ENCODE data around the gene CAVIN2. TPM values are rescaled to one million over a fixed set of nuclear protein-coding genes. Genes with fewer than 3 reads are reported as not detected.

CAVIN2 gene
- total RNA-seq, 2 experiments from 2014 or later = 0.14 to 0.16 TPM

DNA sequence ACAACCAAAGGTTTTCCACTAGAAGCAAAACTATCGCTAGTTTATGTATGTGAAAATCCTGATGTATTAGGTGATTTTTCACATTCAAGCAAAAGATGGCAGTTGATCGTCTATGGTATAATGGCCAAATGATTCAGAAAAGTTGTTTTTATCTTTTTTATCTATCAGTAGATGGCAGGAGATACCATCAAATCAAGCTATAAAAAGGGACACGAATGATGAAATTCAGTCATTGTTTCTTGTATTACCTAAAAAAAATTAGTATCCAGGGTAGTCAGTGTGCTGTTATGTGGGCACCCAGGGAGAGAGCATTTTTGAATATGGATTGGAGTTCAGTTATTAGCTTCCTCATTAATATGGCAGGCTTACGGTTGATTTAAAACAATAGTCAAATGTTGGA lies 22.9 kb upstream of the CAVIN2 start:
- DNase-seq (no peak), ATAC-seq (ENCODE audit: poor library complexity) (no peak)
- Mint-ChIP-seq H3K27me3 (peaks cover 4% of the 10 kb centered on the region), H3K27ac (no peak overlapping the region), H3K36me3 (ENCODE audit: low read depth) (no peaks in the 10 kb centered on the region), H3K9me3 (no peaks in the 10 kb centered on the region), H3K4me1 (ENCODE audit: low read depth) (no peaks in the 10 kb centered on the region), H3K4me3 (no peak overlapping the region)
- Histone ChIP-seq H3K36me3 (ENCODE audit: insufficient read depth, low read length) (no peaks in the 10 kb centered on the region), H3K27ac (ENCODE audit: low read depth in 1 of 2, low read length in 2 of 2) (no peak overlapping the region), H3K4me1 (ENCODE audit: insufficient read depth, low read length) (no peaks in the 10 kb centered on the region), H3K4me3 (ENCODE audit: low read length) (no peak overlapping the region), H3K9me3 (ENCODE audit: control insufficient read depth in 1 of 2, insufficient read depth in 1 of 2, low read length in 2 of 2) (no peaks in the 10 kb centered on the region), H3K27me3 (ENCODE audit: control insufficient read depth in 1 of 2, insufficient read depth in 2 of 2, low read length in 2 of 2) (peaks cover 0 to 3% of the 10 kb centered on the region in 2 experiments)
- ChIA-PET POLR2A (no interaction called here), CTCF (no interaction called here)
- intact Hi-C loops (cut with DNase I, micrococcal nuclease) = no loop called here
- TF ChIP-seq, protein P1, sequence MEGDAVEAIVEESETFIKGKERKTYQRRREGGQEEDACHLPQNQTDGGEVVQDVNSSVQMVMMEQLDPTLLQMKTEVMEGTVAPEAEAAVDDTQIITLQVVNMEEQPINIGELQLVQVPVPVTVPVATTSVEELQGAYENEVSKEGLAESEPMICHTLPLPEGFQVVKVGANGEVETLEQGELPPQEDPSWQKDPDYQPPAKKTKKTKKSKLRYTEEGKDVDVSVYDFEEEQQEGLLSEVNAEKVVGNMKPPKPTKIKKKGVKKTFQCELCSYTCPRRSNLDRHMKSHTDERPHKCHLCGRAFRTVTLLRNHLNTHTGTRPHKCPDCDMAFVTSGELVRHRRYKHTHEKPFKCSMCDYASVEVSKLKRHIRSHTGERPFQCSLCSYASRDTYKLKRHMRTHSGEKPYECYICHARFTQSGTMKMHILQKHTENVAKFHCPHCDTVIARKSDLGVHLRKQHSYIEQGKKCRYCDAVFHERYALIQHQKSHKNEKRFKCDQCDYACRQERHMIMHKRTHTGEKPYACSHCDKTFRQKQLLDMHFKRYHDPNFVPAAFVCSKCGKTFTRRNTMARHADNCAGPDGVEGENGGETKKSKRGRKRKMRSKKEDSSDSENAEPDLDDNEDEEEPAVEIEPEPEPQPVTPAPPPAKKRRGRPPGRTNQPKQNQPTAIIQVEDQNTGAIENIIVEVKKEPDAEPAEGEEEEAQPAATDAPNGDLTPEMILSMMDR (IDR thresholded peaks at IDR 0.05) = no peak

DNA sequence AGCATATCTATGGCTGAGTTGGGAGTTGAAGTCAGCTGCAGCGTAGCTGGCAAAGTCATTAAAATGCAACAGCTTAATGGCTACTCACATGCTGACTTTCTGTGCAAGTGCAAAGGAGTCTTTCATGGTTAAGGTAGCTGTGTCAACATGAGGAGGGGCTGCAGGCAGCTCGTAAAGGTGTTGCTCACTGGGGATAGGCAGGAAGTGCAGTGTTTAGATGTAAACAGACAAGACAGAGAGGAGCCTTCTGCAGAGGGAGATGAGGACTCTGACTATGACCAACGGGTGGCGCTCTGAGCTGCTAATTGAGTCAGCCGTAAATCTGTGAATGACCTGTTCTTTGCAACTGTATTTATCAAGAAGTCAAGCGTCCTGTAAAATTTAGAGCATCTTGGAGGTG lies 22.3 kb upstream of the CAVIN2 start:
- Mint-ChIP-seq H3K36me3 (ENCODE audit: low read depth) (no peaks in the 10 kb centered on the region), H3K27ac (no peak overlapping the region), H3K4me1 (ENCODE audit: low read depth) (no peaks in the 10 kb centered on the region), H3K4me3 (no peak overlapping the region), H3K27me3 (peaks cover 4% of the 10 kb centered on the region), H3K9me3 (no peaks in the 10 kb centered on the region)
- intact Hi-C loops (cut with DNase I, micrococcal nuclease) = no loop called here
- POLR2A ChIA-PET = no interaction called here
- CTCF ChIA-PET = interaction anchor here (1.0 kb wide), 1 partner anchor 67 kb away, joined by 3 read pairs; no protein-coding TSS in a partner anchor
- Histone ChIP-seq H3K4me1 (ENCODE audit: insufficient read depth, low read length) (no peaks in the 10 kb centered on the region), H3K9me3 (ENCODE audit: control insufficient read depth in 1 of 2, insufficient read depth in 1 of 2, low read length in 2 of 2) (no peaks in the 10 kb centered on the region), H3K27ac (ENCODE audit: low read depth in 1 of 2, low read length in 2 of 2) (no peak overlapping the region), H3K4me3 (ENCODE audit: low read length) (no peak overlapping the region), H3K36me3 (ENCODE audit: insufficient read depth, low read length) (no peaks in the 10 kb centered on the region), H3K27me3 (ENCODE audit: control insufficient read depth in 1 of 2, insufficient read depth in 2 of 2, low read length in 2 of 2) (peaks cover 0 to 3% of the 10 kb centered on the region in 2 experiments)
- ATAC-seq (ENCODE audit: poor library complexity) = no peak
- no peak for DNase-seq
- TF ChIP-seq, protein P1 (IDR thresholded peaks at IDR 0.05) = no peak

DNA sequence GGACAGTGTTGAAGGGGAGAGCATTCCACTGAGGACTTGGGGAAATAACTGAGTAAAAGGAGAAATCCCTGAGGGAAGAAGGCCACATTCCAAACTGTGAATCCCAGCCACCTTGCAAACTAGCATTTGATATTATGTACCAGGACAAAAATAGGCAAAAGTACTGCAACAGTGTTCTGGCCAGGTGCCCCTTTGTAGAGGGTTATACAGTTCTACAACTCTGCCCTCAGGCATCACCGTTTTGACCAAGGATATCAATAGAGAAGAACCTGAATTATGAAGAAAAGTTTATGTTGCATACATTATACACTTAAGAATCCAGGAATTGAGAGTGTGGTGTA lies 20.6 kb upstream of the CAVIN2 start:
- H3K9me3 Mint-ChIP-seq = no peaks in the 10 kb centered on the region
- no peak overlapping the region for H3K4me3 ChIP-seq (ENCODE audit: low read length)
- ChIA-PET POLR2A (no interaction called here), CTCF (no interaction called here)
- H3K4me1 Mint-ChIP-seq (ENCODE audit: low read depth) = no peaks in the 10 kb centered on the region
- H3K27me3 ChIP-seq (ENCODE audit: control insufficient read depth in 1 of 2, insufficient read depth in 2 of 2, low read length in 2 of 2) = peaks cover 0 to 3% of the 10 kb centered on the region in 2 experiments
- no peaks in the 10 kb centered on the region for H3K4me1 ChIP-seq (ENCODE audit: insufficient read depth, low read length)
- H3K27ac ChIP-seq (ENCODE audit: low read depth in 1 of 2, low read length in 2 of 2) = no peak overlapping the region
- no peaks in the 10 kb centered on the region for H3K36me3 ChIP-seq (ENCODE audit: insufficient read depth, low read length)
- ATAC-seq (ENCODE audit: poor library complexity) (no peak), DNase-seq (no peak)
- H3K4me3 Mint-ChIP-seq = no peak overlapping the region
- H3K27me3 Mint-ChIP-seq = peaks cover 4% of the 10 kb centered on the region
- intact Hi-C loops (cut with DNase I, micrococcal nuclease) = no loop called here
- no peaks in the 10 kb centered on the region for H3K36me3 Mint-ChIP-seq (ENCODE audit: low read depth)
- H3K9me3 ChIP-seq (ENCODE audit: control insufficient read depth in 1 of 2, insufficient read depth in 1 of 2, low read length in 2 of 2) = no peaks in the 10 kb centered on the region
- TF ChIP-seq, protein P1 (IDR thresholded peaks at IDR 0.05) = no peak
- H3K27ac Mint-ChIP-seq = no peak overlapping the region
